ENCODE measurements around the gene AP3S2.

Gene AP3S2

GRCh38 chr15:89863918-89864317, 29.9 kb downstream of the AP3S2 start:
- DNase-seq: no peak
- Histone ChIP-seq H4K20me1 (ENCODE audit: insufficient read depth, low read length) (no peaks in the 10 kb centered on the region), H3K9me3 (ENCODE audit: insufficient read depth, low read length, severe bottlenecking) (no peaks in the 10 kb centered on the region), H3K27ac (ENCODE audit: low read length) (no peak overlapping the region), H3K4me2 (ENCODE audit: insufficient read depth, low read length) (no peak overlapping the region), H3K4me1 (ENCODE audit: insufficient read depth, low read length) (no peaks in the 10 kb centered on the region), H3K79me2 (ENCODE audit: insufficient read depth, low read length) (no peaks in the 10 kb centered on the region), H3K36me3 (ENCODE audit: insufficient read depth, low read length) (peaks cover 37% of the 10 kb centered on the region), H3K4me3 (ENCODE audit: low read depth in 1 of 2, low read length in 2 of 2) (no peak overlapping the region), H3K27me3 (ENCODE audit: insufficient read depth, low read length, poor library complexity) (no peaks in the 10 kb centered on the region), H3K9ac (ENCODE audit: low read depth, low read length) (no peak overlapping the region), H2AFZ (ENCODE audit: low read depth, low read length) (no peak overlapping the region)
- TF ChIP-seq CTCF (IDR thresholded peaks at IDR 0.05; ENCODE audit: borderline replicate concordance, extremely low read depth, low read length, poor library complexity, severe bottlenecking): no peak
- TF ChIP-seq EZH2 (IDR thresholded peaks at IDR 0.05; ENCODE audit: borderline replicate concordance, low read depth, low read length, severe bottlenecking): no peak
- ATAC-seq (ENCODE audit: insufficient read depth, low read depth): no peak

DNA sequence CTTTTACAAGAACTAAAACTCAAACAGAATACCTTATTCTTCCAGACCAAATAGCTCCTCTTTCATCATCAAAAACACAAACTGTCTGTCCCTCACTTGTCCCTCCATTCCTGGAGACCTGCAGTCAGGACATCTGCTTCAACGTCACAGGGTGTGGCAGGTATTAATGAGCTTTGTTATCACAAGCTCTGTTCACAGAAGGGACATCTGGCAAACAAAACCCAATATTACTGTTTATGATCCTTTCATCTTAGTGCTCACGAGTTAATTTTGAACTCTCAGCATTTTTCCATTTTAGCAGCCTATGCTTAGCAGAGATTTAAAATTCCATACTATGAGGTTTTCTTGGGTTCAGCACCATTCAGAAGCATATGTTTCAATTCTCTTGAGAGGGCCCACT, 32.9 kb downstream of the AP3S2 start:
- Histone ChIP-seq H3K9me3 (ENCODE audit: insufficient read depth, low read length, severe bottlenecking) (no peaks in the 10 kb centered on the region), H4K20me1 (ENCODE audit: insufficient read depth, low read length) (no peaks in the 10 kb centered on the region), H3K9ac (ENCODE audit: low read depth, low read length) (no peak overlapping the region), H3K27me3 (ENCODE audit: insufficient read depth, low read length, poor library complexity) (no peaks in the 10 kb centered on the region), H3K4me1 (ENCODE audit: insufficient read depth, low read length) (no peaks in the 10 kb centered on the region), H3K27ac (ENCODE audit: low read length) (no peak overlapping the region), H3K4me2 (ENCODE audit: insufficient read depth, low read length) (no peak overlapping the region), H3K36me3 (ENCODE audit: insufficient read depth, low read length) (peaks cover 40% of the 10 kb centered on the region), H3K79me2 (ENCODE audit: insufficient read depth, low read length) (no peaks in the 10 kb centered on the region), H3K4me3 (ENCODE audit: low read depth in 1 of 2, low read length in 2 of 2) (no peak overlapping the region), H2AFZ (ENCODE audit: low read depth, low read length) (no peak overlapping the region)
- TF ChIP-seq EZH2 (IDR thresholded peaks at IDR 0.05; ENCODE audit: borderline replicate concordance, low read depth, low read length, severe bottlenecking): no peak
- no peak for TF ChIP-seq CTCF (IDR thresholded peaks at IDR 0.05; ENCODE audit: borderline replicate concordance, extremely low read depth, low read length, poor library complexity, severe bottlenecking)
- DNase-seq: no peak
- ATAC-seq (ENCODE audit: insufficient read depth, low read depth): no peak

GRCh38 chr15:89860431-89860830, 33.4 kb downstream of the AP3S2 start:
- no peak overlapping the region for H2AFZ ChIP-seq (ENCODE audit: low read depth, low read length)
- no peak overlapping the region for H3K9ac ChIP-seq (ENCODE audit: low read depth, low read length)
- TF ChIP-seq EZH2 (IDR thresholded peaks at IDR 0.05; ENCODE audit: borderline replicate concordance, low read depth, low read length, severe bottlenecking): no peak
- no peak for TF ChIP-seq CTCF (IDR thresholded peaks at IDR 0.05; ENCODE audit: borderline replicate concordance, extremely low read depth, low read length, poor library complexity, severe bottlenecking)
- H4K20me1 ChIP-seq (ENCODE audit: insufficient read depth, low read length): no peaks in the 10 kb centered on the region
- no peak overlapping the region for H3K4me2 ChIP-seq (ENCODE audit: insufficient read depth, low read length)
- no peaks in the 10 kb centered on the region for H3K79me2 ChIP-seq (ENCODE audit: insufficient read depth, low read length)
- no peaks in the 10 kb centered on the region for H3K9me3 ChIP-seq (ENCODE audit: insufficient read depth, low read length, severe bottlenecking)
- H3K27ac ChIP-seq (ENCODE audit: low read length): no peak overlapping the region
- H3K4me3 ChIP-seq (ENCODE audit: low read depth in 1 of 2, low read length in 2 of 2): no peak overlapping the region
- DNase-seq (no peak), ATAC-seq (ENCODE audit: insufficient read depth, low read depth) (no peak)
- H3K36me3 ChIP-seq (ENCODE audit: insufficient read depth, low read length): peaks cover 36% of the 10 kb centered on the region
- H3K4me1 ChIP-seq (ENCODE audit: insufficient read depth, low read length): no peaks in the 10 kb centered on the region
- H3K27me3 ChIP-seq (ENCODE audit: insufficient read depth, low read length, poor library complexity): no peaks in the 10 kb centered on the region
